ENCODE results near the gene RAP1GAP2.

The RAP1GAP2 gene

GRCh38 chr17:3002538-3003295, 206.5 kb downstream of the RAP1GAP2 start:
- ATAC-seq, result peak in 1 of 2 donors; percentile 25

GRCh38 chr17:3003296-3004149, 207.3 kb downstream of the RAP1GAP2 start:
- no peak for ATAC-seq

GRCh38 chr17:3004150-3004801, 208.0 kb downstream of the RAP1GAP2 start:
- peak; percentile 69 to 82 for ATAC-seq

GRCh38 chr17:3004925-3005324, 208.7 kb downstream of the RAP1GAP2 start:
- ATAC-seq, result no peak

GRCh38 chr17:3005696-3006095, 209.5 kb downstream of the RAP1GAP2 start:
- no peak for ATAC-seq

GRCh38 chr17:3006801-3007200, 210.6 kb downstream of the RAP1GAP2 start:
- ATAC-seq, result no peak

- ATAC-seq, result no peak
Observed at GRCh38 chr17:3007651-3008121, 211.4 kb downstream of the RAP1GAP2 start.

GRCh38 chr17:3008336-3009288, 212.4 kb downstream of the RAP1GAP2 start:
- no peak for ATAC-seq

- no peak for ATAC-seq
Observed at GRCh38 chr17:3009411-3009920, 213.2 kb downstream of the RAP1GAP2 start.

- ATAC-seq, result no peak
Observed at GRCh38 chr17:3011891-3012290, 215.7 kb downstream of the RAP1GAP2 start.

GRCh38 chr17:3012926-3013581, 216.8 kb downstream of the RAP1GAP2 start:
- peak; percentile 72 to 82 for ATAC-seq

- ATAC-seq, result no peak
Observed at GRCh38 chr17:3015890-3016289, 219.7 kb downstream of the RAP1GAP2 start.

GRCh38 chr17:3017936-3018335, 221.7 kb downstream of the RAP1GAP2 start:
- no peak for ATAC-seq

- ATAC-seq, result no peak
Observed at GRCh38 chr17:3019761-3020160, 223.5 kb downstream of the RAP1GAP2 start.

- ATAC-seq, result no peak
Observed at GRCh38 chr17:3020381-3020780, 224.1 kb downstream of the RAP1GAP2 start.

- ATAC-seq, result no peak
Observed at GRCh38 chr17:3022197-3022596, 226.0 kb downstream of the RAP1GAP2 start.

- no peak for ATAC-seq
Observed at GRCh38 chr17:3024346-3024745, 228.1 kb downstream of the RAP1GAP2 start.

- no peak for ATAC-seq
Observed at GRCh38 chr17:3025421-3026124, 229.3 kb downstream of the RAP1GAP2 start.

GRCh38 chr17:3026125-3026855, 230.1 kb downstream of the RAP1GAP2 start:
- ATAC-seq, result no peak
